MCF 10A (cell line): Measurements from ENCODE around the gene CDK15. TPM values are rescaled to one million over a fixed set of nuclear protein-coding genes. Genes with fewer than 3 reads are reported as not detected.

Experiments
- BruUV-seq: library from RNA; stranded (reverse); fragments of 400-500 nt; replicated peaks from 2 replicates; lab custom pipeline; 2021; lab: Mats Ljungman, UMichigan
- CTCF ChIA-PET: fragments of 300-600 bp; sonication (Branson Sonifier 250); formaldehyde crosslinking; extraction: SDS; loops from one replicate; lab custom pipeline; 2021; ENCODE audit warnings: antibody characterized with exemption, inconsistent platforms; lab: Yijun Ruan, JAX
- POLR2A ChIA-PET: fragments of 300-600, 350-650 bp; sonication (Branson Sonifier 250); formaldehyde crosslinking; extraction: SDS; loops from one replicate; lab custom pipeline; 2020; ENCODE audit warnings: antibody characterized with exemption, inconsistent platforms; lab: Yijun Ruan, JAX
- DNase-seq: peaks from one replicate; pipeline ENCODE4 v3.0.0-alpha.2; 2018; ENCODE audit not compliant: unreplicated experiment
- H3K27ac Mint-ChIP-seq: one replicate; pipeline ENCODE4 v1.8.0; 2022; ENCODE audit warnings: mild to moderate bottlenecking, low read depth, mixed read lengths; ENCODE audit not compliant: unreplicated experiment
- H3K27me3 Mint-ChIP-seq: one replicate; pipeline ENCODE4 v1.8.0; 2022; ENCODE audit warnings: mixed read lengths; ENCODE audit not compliant: insufficient read depth, unreplicated experiment
- H3K36me3 Mint-ChIP-seq: one replicate; pipeline ENCODE4 v1.8.0; 2022; ENCODE audit warnings: mild to moderate bottlenecking, moderate library complexity, mixed read lengths; ENCODE audit not compliant: insufficient read depth, unreplicated experiment
- H3K4me1 Mint-ChIP-seq: one replicate; pipeline ENCODE4 v1.8.0; 2022; ENCODE audit warnings: mixed read lengths; ENCODE audit not compliant: insufficient read depth, unreplicated experiment
- H3K4me3 Mint-ChIP-seq: one replicate; pipeline ENCODE4 v1.8.0; 2022; ENCODE audit warnings: mild to moderate bottlenecking, moderate library complexity, mixed read lengths; ENCODE audit not compliant: unreplicated experiment
- H3K9me3 Mint-ChIP-seq: one replicate; pipeline ENCODE4 v1.8.0; 2022; ENCODE audit warnings: mixed read lengths; ENCODE audit not compliant: unreplicated experiment
- CTCF ChIP-seq: fragments of 200-600 bp; IDR thresholded peaks from one replicate; pipeline ENCODE4 v1.8.0; 2022; ENCODE audit warnings: antibody characterized with exemption, mild to moderate bottlenecking; ENCODE audit not compliant: unreplicated experiment
- intact Hi-C: fragments of 100-400 bp; cut with micrococcal nuclease; formaldehyde crosslinking; loops from 2 replicates; pipeline ENCODE4 v1.14.1; 2022
- total RNA-seq: library from RNA; stranded (reverse); gene quantifications from 2 replicates; pipeline ENCODE4 v1.2.3, GENCODE V29; 2022

The CDK15 gene
- total RNA-seq, 1 experiment from 2014 or later, result not detected

GRCh38 chr2:201937343-201937742 is 131.0 kb downstream of the CDK15 start:
- H3K27ac Mint-ChIP-seq, result no peak overlapping the region
- CTCF ChIA-PET, result interaction anchor here (0.6 to 0.9 kb wide), 2 partner anchors 78 to 275 kb away, joined by 3 to 5 read pairs; no protein-coding TSS in a partner anchor
- intact Hi-C loops, result no loop called here
- no peak for TF ChIP-seq CTCF
- POLR2A ChIA-PET, result no interaction called here
- DNase-seq, result no peak
- BruUV-seq, result no TSS peak
- no peaks in the 10 kb centered on the region for H3K36me3 Mint-ChIP-seq
- peaks cover 4% of the 10 kb centered on the region for H3K27me3 Mint-ChIP-seq
- H3K4me3 Mint-ChIP-seq, result no peak overlapping the region
- H3K4me1 Mint-ChIP-seq, result peaks cover 6% of the 10 kb centered on the region
- no peaks in the 10 kb centered on the region for H3K9me3 Mint-ChIP-seq

- Mint-ChIP-seq H3K27me3 (peaks cover 11% of the 10 kb centered on the region), H3K4me3 (no peak overlapping the region), H3K9me3 (no peaks in the 10 kb centered on the region), H3K4me1 (peaks cover 6% of the 10 kb centered on the region), H3K36me3 (no peaks in the 10 kb centered on the region), H3K27ac (no peak overlapping the region)
- intact Hi-C loops, result no loop called here
- BruUV-seq, result no TSS peak
- no peak for DNase-seq
- TF ChIP-seq CTCF, result no peak
- CTCF ChIA-PET, result interaction anchor here (0.7 kb wide), 1 partner anchor 26 kb away, joined by 3 read pairs; no protein-coding TSS in a partner anchor
- POLR2A ChIA-PET, result no interaction called here
Measured at GRCh38 chr2:201938156-201938775, 131.9 kb downstream of the CDK15 start.

GRCh38 chr2:201938781-201939180 is 132.4 kb downstream of the CDK15 start:
- POLR2A ChIA-PET, result no interaction called here
- no peak for TF ChIP-seq CTCF
- intact Hi-C loops, result no loop called here
- CTCF ChIA-PET, result interaction anchor here (0.7 kb wide), 1 partner anchor 26 kb away, joined by 3 read pairs; no protein-coding TSS in a partner anchor
- BruUV-seq, result no TSS peak
- Mint-ChIP-seq H3K4me3 (no peak overlapping the region), H3K27ac (no peak overlapping the region), H3K4me1 (peaks cover 1% of the 10 kb centered on the region), H3K36me3 (no peaks in the 10 kb centered on the region), H3K27me3 (peaks cover 11% of the 10 kb centered on the region), H3K9me3 (no peaks in the 10 kb centered on the region)
- DNase-seq, result no peak

GRCh38 chr2:201939453-201939941 is 133.2 kb downstream of the CDK15 start:
- BruUV-seq, result no TSS peak
- Mint-ChIP-seq H3K4me1 (no peaks in the 10 kb centered on the region), H3K27me3 (peaks cover 11% of the 10 kb centered on the region), H3K27ac (no peak overlapping the region), H3K4me3 (no peak overlapping the region), H3K36me3 (no peaks in the 10 kb centered on the region), H3K9me3 (no peaks in the 10 kb centered on the region)
- intact Hi-C loops, result no loop called here
- CTCF ChIA-PET, result no interaction called here
- TF ChIP-seq CTCF, result no peak
- no peak for DNase-seq
- POLR2A ChIA-PET, result no interaction called here
